GM12878 (cell line): ENCODE measurements around the gene SOAT2. TPM values are rescaled to one million over a fixed set of nuclear protein-coding genes. Genes with fewer than 3 reads are reported as not detected.

Experiments used
- BCL3 ChIP-seq: IDR thresholded peaks from 2 replicates; pipeline ENCODE4 v1.6.1; 2011; ENCODE audit warnings: borderline replicate concordance, low read depth, mild to moderate bottlenecking, moderate library complexity, low read length; ENCODE audit not compliant: insufficient read depth, poor library complexity, severe bottlenecking
- BRCA1 ChIP-seq: IDR thresholded peaks from 2 replicates; pipeline ENCODE4 v1.6.1; 2011; ENCODE audit warnings: low read depth, low read length, improper control_type of control experiment
- CHD4 ChIP-seq: fragments of 200-600 bp; sonication (generic); IDR thresholded peaks from 2 replicates; pipeline ENCODE4 v1.6.1; 2016; ENCODE audit warnings: mild to moderate bottlenecking
- CREB1 ChIP-seq: IDR thresholded peaks from 2 replicates; pipeline ENCODE4 v1.6.1; 2012; ENCODE audit warnings: low read depth, mild to moderate bottlenecking, inconsistent platforms
- CREM ChIP-seq: IDR thresholded peaks from 2 replicates; pipeline ENCODE4 v1.6.1; 2014; ENCODE audit warnings: antibody characterized with exemption, low read depth
- ESRRA ChIP-seq: IDR thresholded peaks from 2 replicates; pipeline ENCODE4 v1.6.1; 2012; ENCODE audit warnings: mild to moderate bottlenecking, low read length, improper control_type of control experiment
- FOXK2 ChIP-seq: fragments of 450-650 bp; IDR thresholded peaks from 2 replicates; pipeline ENCODE4 v1.6.1; 2017; ENCODE audit warnings: mild to moderate bottlenecking, moderate library complexity
- HDGF ChIP-seq: fragments of 450-650 bp; IDR thresholded peaks from 2 replicates; pipeline ENCODE4 v1.6.1; 2016; ENCODE audit warnings: antibody characterized with exemption
- IRF4 ChIP-seq: IDR thresholded peaks from 2 replicates; pipeline ENCODE4 v1.6.1; 2011; ENCODE audit warnings: low read depth, low read length
- JUND ChIP-seq: IDR thresholded peaks from 2 replicates; pipeline ENCODE4 v1.6.1; 2012; ENCODE audit warnings: low read depth, mild to moderate bottlenecking, low read length, improper control_type of control experiment, moderate library complexity
- KAT2A ChIP-seq: conservative IDR thresholded peaks from 2 replicates; pipeline ENCODE4 v1.6.1; 2011; ENCODE audit warnings: low read depth, low read length; ENCODE audit not compliant: control insufficient read depth
- MEF2B ChIP-seq: fragments of 450-650 bp; IDR thresholded peaks from 2 replicates; pipeline ENCODE4 v1.6.1; 2018; ENCODE audit warnings: mild to moderate bottlenecking, moderate library complexity; ENCODE audit not compliant: partially characterized antibody, poor library complexity, severe bottlenecking
- NFYB ChIP-seq: IDR thresholded peaks from 2 replicates; pipeline ENCODE4 v1.6.1; 2011; ENCODE audit warnings: low read depth, mild to moderate bottlenecking, low read length, improper control_type of control experiment, moderate library complexity; ENCODE audit not compliant: insufficient read depth
- POU2F2 ChIP-seq: IDR thresholded peaks from 3 replicates; pipeline ENCODE4 v1.6.1; 2011; ENCODE audit warnings: low read depth, mild to moderate bottlenecking, low read length, borderline replicate concordance
- RAD21 ChIP-seq: IDR thresholded peaks from 2 replicates; pipeline ENCODE4 v1.6.1; 2011; ENCODE audit warnings: mild to moderate bottlenecking, low read depth, low read length, moderate library complexity; ENCODE audit not compliant: insufficient read depth
- RELA ChIP-seq: fragments of 450-650 bp; IDR thresholded peaks from 2 replicates; pipeline ENCODE4 v1.8.0; 2014; ENCODE audit warnings: borderline replicate concordance; ENCODE audit not compliant: partially characterized antibody
- SMC3 ChIP-seq: IDR thresholded peaks from 2 replicates; pipeline ENCODE4 v1.6.1; 2011; ENCODE audit warnings: low read length, improper control_type of control experiment, borderline replicate concordance
- SREBF2 ChIP-seq: IDR thresholded peaks from 2 replicates; pipeline ENCODE4 v1.6.1; 2012; ENCODE audit warnings: mild to moderate bottlenecking, low read length
- STAT3 ChIP-seq: IDR thresholded peaks from 2 replicates; pipeline ENCODE4 v1.6.1; 2011; ENCODE audit warnings: low read depth, low read length, improper control_type of control experiment
- ZBTB4 ChIP-seq: fragments of 450-650 bp; formaldehyde crosslinking; IDR thresholded peaks from 2 replicates; pipeline ENCODE4 v1.4.0; 2022; ENCODE audit warnings: mild to moderate bottlenecking, moderate library complexity
- ZNF384 ChIP-seq: IDR thresholded peaks from 2 replicates; pipeline ENCODE4 v1.6.1; 2012; ENCODE audit warnings: low read depth, mild to moderate bottlenecking, low read length, improper control_type of control experiment, borderline replicate concordance
- ZZZ3 ChIP-seq: IDR thresholded peaks from 2 replicates; pipeline ENCODE4 v1.6.1; 2011; ENCODE audit warnings: low read depth; ENCODE audit not compliant: control insufficient read depth, insufficient read length
- polyA plus RNA-seq, 11 experiments: library from polyadenylated mRNA; depleted of rRNA in 4 of 11; unstranded in 6 of 11; stranded (reverse) in 5 of 11; fragments of >200 nt; fragmentation: Nextera tagmentation in 4 of 11; fragmentation: Illumina TruSeq in 1 of 11; extraction: Ambion mirVana in 4 of 11; extraction: Trizol in 1 of 11; gene quantifications; 1 replicate in 1 of 11; 2 replicates in 10 of 11; pipeline versions ENCODE4 v1.2.1 to v1.2.3, GENCODE V29; 2011 to 2016; ENCODE audit warnings: inconsistent platforms in 2 of 11, missing spikeins in 2 of 11, low read depth in 1 of 11
- total RNA-seq, 4 experiments: library from RNA; depleted of rRNA in 3 of 4; stranded (reverse); fragments of >200 nt in 3 of 4; fragmentation: Illumina TruSeq in 1 of 4; extraction: Trizol in 1 of 4; gene quantifications; 2 replicates each; pipeline versions ENCODE4 v1.2.1 to v1.2.3, GENCODE V29; 2013 to 2021
- TF ChIP-seq, protein P1 (sequence below): fragments of 450-650 bp; formaldehyde crosslinking; IDR thresholded peaks from 2 replicates; pipeline ENCODE4 v1.4.0; 2020; ENCODE audit warnings: mild to moderate bottlenecking, moderate library complexity

Gene SOAT2
- total and polyA plus RNA-seq, 10 of the 15 experiments (the other 5 are each of a cell fraction or from before 2014, with no cell fraction given), result 0.08 to 1.7 (median 0.69) TPM

DNA sequence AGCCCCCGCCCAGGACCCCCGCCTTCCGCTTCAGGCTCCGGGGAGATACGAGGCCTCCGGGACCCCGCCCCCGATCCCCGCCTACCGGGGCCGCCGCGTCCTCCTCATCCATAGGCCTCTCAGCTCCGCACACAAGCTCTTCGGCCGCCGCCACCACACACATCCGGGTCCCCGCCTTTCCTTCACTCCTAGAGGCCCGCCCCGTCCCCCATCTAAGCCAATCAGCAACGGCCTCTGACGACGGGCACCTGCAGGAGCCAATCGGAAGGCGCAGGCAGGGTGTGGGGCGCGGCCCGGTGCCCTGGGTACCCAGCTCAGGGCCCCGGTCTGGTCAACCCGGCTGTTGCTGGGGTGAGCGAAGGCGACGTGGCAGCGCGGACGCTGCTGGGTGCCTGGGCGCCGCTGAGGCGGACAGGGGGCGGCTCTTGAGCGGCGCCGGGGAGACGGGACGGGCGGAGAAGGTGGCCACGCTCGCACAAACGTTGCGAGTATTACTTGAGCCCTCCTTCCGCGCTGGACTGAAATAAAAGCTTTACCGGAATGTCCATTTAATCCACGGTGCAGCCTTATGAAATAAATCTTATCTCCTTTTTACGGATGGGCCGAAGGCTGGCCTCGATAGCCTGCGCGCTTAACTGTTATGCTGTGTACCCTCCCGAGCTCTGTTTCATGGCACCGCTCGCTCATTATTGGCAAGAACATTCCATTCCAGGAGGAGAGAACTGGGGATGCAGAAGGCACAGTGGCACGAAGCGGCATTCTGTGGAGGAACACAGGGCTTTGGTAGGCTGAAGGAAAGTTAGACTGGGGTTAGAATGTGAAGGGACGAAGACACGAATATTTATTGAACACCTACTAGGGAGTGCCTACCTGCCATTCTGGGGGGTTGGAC is 23.8 kb upstream of the SOAT2 start, which contains the start of gene SPRYD3 (continued):
- TF ChIP-seq BCL3, result no peak
- TF ChIP-seq RELA, result no peak
- no peak for TF ChIP-seq KAT2A
- peak; percentile 72; the same call in 1 of the 2 replicates for TF ChIP-seq CREB1
- no peak for TF ChIP-seq ZZZ3
- TF ChIP-seq IRF4, result no peak
- peak; percentile 71; the same call in 2 of the 3 replicates for TF ChIP-seq POU2F2
- peak; percentile 51; the same call in 1 of the 2 replicates for TF ChIP-seq CREM
- peak; percentile 46; the same call in 1 of the 2 replicates for TF ChIP-seq HDGF
- TF ChIP-seq CHD4, result no peak
- TF ChIP-seq SREBF2, result no peak
- no peak for TF ChIP-seq BRCA1
- no peak for TF ChIP-seq ZBTB4 (CRISPR knock-in tag)
- TF ChIP-seq RAD21, result no peak
- no peak for TF ChIP-seq JUND
- TF ChIP-seq, protein P1, sequence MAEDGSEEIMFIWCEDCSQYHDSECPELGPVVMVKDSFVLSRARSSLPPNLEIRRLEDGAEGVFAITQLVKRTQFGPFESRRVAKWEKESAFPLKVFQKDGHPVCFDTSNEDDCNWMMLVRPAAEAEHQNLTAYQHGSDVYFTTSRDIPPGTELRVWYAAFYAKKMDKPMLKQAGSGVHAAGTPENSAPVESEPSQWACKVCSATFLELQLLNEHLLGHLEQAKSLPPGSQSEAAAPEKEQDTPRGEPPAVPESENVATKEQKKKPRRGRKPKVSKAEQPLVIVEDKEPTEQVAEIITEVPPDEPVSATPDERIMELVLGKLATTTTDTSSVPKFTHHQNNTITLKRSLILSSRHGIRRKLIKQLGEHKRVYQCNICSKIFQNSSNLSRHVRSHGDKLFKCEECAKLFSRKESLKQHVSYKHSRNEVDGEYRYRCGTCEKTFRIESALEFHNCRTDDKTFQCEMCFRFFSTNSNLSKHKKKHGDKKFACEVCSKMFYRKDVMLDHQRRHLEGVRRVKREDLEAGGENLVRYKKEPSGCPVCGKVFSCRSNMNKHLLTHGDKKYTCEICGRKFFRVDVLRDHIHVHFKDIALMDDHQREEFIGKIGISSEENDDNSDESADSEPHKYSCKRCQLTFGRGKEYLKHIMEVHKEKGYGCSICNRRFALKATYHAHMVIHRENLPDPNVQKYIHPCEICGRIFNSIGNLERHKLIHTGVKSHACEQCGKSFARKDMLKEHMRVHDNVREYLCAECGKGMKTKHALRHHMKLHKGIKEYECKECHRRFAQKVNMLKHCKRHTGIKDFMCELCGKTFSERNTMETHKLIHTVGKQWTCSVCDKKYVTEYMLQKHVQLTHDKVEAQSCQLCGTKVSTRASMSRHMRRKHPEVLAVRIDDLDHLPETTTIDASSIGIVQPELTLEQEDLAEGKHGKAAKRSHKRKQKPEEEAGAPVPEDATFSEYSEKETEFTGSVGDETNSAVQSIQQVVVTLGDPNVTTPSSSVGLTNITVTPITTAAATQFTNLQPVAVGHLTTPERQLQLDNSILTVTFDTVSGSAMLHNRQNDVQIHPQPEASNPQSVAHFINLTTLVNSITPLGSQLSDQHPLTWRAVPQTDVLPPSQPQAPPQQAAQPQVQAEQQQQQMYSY (CRISPR knock-in tag), result no peak
- TF ChIP-seq FOXK2, result no peak
- TF ChIP-seq STAT3, result no peak
- no peak for TF ChIP-seq SMC3
- TF ChIP-seq NFYB, result peak; percentile 96
- TF ChIP-seq ZNF384, result no peak
- no peak for TF ChIP-seq ESRRA
- TF ChIP-seq MEF2B, result no peak
